ENCODE results near the gene ZNF581. TPM values are rescaled to one million over a fixed set of nuclear protein-coding genes. Genes with fewer than 3 reads are reported as not detected.

Gene ZNF581
- total RNA-seq, 4 donors from 2014 or later = 9.9 to 17.3 (median 13.7) TPM

GRCh38 chr19:55658846-55659459, 15.5 kb downstream of the ZNF581 start:
- Histone ChIP-seq H3K36me3 (peaks cover 0 to 38% of the 10 kb centered on the region in 2 donors), H3K27ac (no peak overlapping the region), H3K4me1 (peaks cover 36 to 41% of the 10 kb centered on the region in 2 donors), H3K9me3 (no peaks in the 10 kb centered on the region), H3K27me3 (no peaks in the 10 kb centered on the region), H3K4me3 (no peak overlapping the region)
- TF ChIP-seq POLR2A (IDR thresholded peaks at IDR 0.05) (no peak), CTCF (IDR thresholded peaks at IDR 0.05 in 4 of 5, conservative IDR thresholded peaks at IDR 0.05 in 1 of 5) (no peak)
- in situ Hi-C loops (cut with MboI; ENCODE audit: low sequenced_read_pairs in 4 of 4) (no loop called here), intact Hi-C loops (cut with DNase I; ENCODE audit: low total_unique reads) (no loop called here)
- DNase-seq = no peak
- no peak for ATAC-seq

- no peak for ATAC-seq
- H3K4me1 ChIP-seq = peaks cover 36 to 41% of the 10 kb centered on the region in 2 donors
- H3K9me3 ChIP-seq = no peaks in the 10 kb centered on the region
- in situ Hi-C loops (cut with MboI; ENCODE audit: low sequenced_read_pairs in 4 of 4) = loop anchor here in 1 of 4 donors (10.0 kb wide), 1 partner anchor 285 kb away; the partner anchor contains the start of genes IL11 and TMEM190
- TF ChIP-seq POLR2A (IDR thresholded peaks at IDR 0.05) (no peak), CTCF (IDR thresholded peaks at IDR 0.05 in 4 of 5, conservative IDR thresholded peaks at IDR 0.05 in 1 of 5) (no peak)
- no peaks in the 10 kb centered on the region for H3K27me3 ChIP-seq
- intact Hi-C loops (cut with DNase I; ENCODE audit: low total_unique reads) = no loop called here
- H3K4me3 ChIP-seq = no peak overlapping the region
- no peak for DNase-seq
- peaks cover 0 to 46% of the 10 kb centered on the region in 2 donors for H3K36me3 ChIP-seq
- H3K27ac ChIP-seq = no peak overlapping the region
These were observed 16.4 kb downstream of the ZNF581 start for GRCh38 chr19:55659822-55660221.

GRCh38 chr19:55660404-55660803, 17.0 kb downstream of the ZNF581 start:
- no peak for TF ChIP-seq POLR2A (IDR thresholded peaks at IDR 0.05)
- TF ChIP-seq CTCF (IDR thresholded peaks at IDR 0.05 in 4 of 5, conservative IDR thresholded peaks at IDR 0.05 in 1 of 5) = no peak
- no peaks in the 10 kb centered on the region for H3K27me3 ChIP-seq
- DNase-seq = no peak
- H3K27ac ChIP-seq = no peak overlapping the region
- intact Hi-C loops (cut with DNase I; ENCODE audit: low total_unique reads) (no loop called here), in situ Hi-C loops (cut with MboI; ENCODE audit: low sequenced_read_pairs in 4 of 4) (loop anchor here in 1 of 4 donors (10.0 kb wide), 1 partner anchor 286 kb away; the partner anchor contains the start of genes IL11 and TMEM190)
- peaks cover 36 to 41% of the 10 kb centered on the region in 2 donors for H3K4me1 ChIP-seq
- peaks cover 0 to 48% of the 10 kb centered on the region in 2 donors for H3K36me3 ChIP-seq
- H3K9me3 ChIP-seq = no peaks in the 10 kb centered on the region
- no peak for ATAC-seq
- H3K4me3 ChIP-seq = no peak overlapping the region

- Histone ChIP-seq H3K27ac (no peak overlapping the region), H3K9me3 (no peaks in the 10 kb centered on the region), H3K4me3 (no peak overlapping the region), H3K36me3 (peaks cover 0 to 52% of the 10 kb centered on the region in 2 donors), H3K4me1 (peaks cover 33 to 36% of the 10 kb centered on the region in 2 donors), H3K27me3 (no peaks in the 10 kb centered on the region)
- ATAC-seq (no peak), DNase-seq (no peak)
- TF ChIP-seq POLR2A (IDR thresholded peaks at IDR 0.05) (no peak), CTCF (IDR thresholded peaks at IDR 0.05 in 4 of 5, conservative IDR thresholded peaks at IDR 0.05 in 1 of 5) (no peak)
- in situ Hi-C loops (cut with MboI; ENCODE audit: low sequenced_read_pairs in 4 of 4) (loop anchor here in 1 of 4 donors (10.0 kb wide), 1 partner anchor 286 kb away; the partner anchor contains the start of genes IL11 and TMEM190), intact Hi-C loops (cut with DNase I; ENCODE audit: low total_unique reads) (no loop called here)
These were observed 17.5 kb downstream of the ZNF581 start for GRCh38 chr19:55660991-55661390.

Data from gastrocnemius medialis (tissue), 4 donors.